ENCODE results near the gene PTPRF. TPM values are rescaled to one million over a fixed set of nuclear protein-coding genes. Genes with fewer than 3 reads are reported as not detected.
"Not testable (repeated sequence)": the region's sequence is repeated elsewhere in the genome, so short reads cannot be mapped to it uniquely, and the experiment has no call there.

PTPRF gene
- total RNA-seq, 1 donor, result under 0.01 TPM

- no peaks in the 10 kb centered on the region for H3K9me3 ChIP-seq (ENCODE audit: low read depth, low read length)
- H3K4me3 ChIP-seq (ENCODE audit: low read length), result no peak overlapping the region
- no peaks in the 10 kb centered on the region for H3K27me3 ChIP-seq (ENCODE audit: insufficient read depth, low read length)
- H3K4me1 ChIP-seq (ENCODE audit: insufficient read depth, low read length), result no peaks in the 10 kb centered on the region
These were observed 109.5 kb downstream of the PTPRF start for GRCh38 chr1:43639976-43640794.

- Histone ChIP-seq H3K9me3 (ENCODE audit: low read depth, low read length) (no peaks in the 10 kb centered on the region), H3K4me3 (ENCODE audit: low read length) (no peak overlapping the region), H3K27me3 (ENCODE audit: insufficient read depth, low read length) (no peaks in the 10 kb centered on the region), H3K4me1 (ENCODE audit: insufficient read depth, low read length) (peaks cover 13% of the 10 kb centered on the region)
These were observed 113.9 kb downstream of the PTPRF start for GRCh38 chr1:43644558-43644957.

GRCh38 chr1:43645461-43645860 lies 114.8 kb downstream of the PTPRF start:
- H3K4me1 ChIP-seq (ENCODE audit: insufficient read depth, low read length), result peaks cover 13% of the 10 kb centered on the region
- H3K27me3 ChIP-seq (ENCODE audit: insufficient read depth, low read length), result no peaks in the 10 kb centered on the region
- H3K9me3 ChIP-seq (ENCODE audit: low read depth, low read length), result no peaks in the 10 kb centered on the region
- H3K4me3 ChIP-seq (ENCODE audit: low read length), result no peak overlapping the region

- H3K27me3 ChIP-seq (ENCODE audit: insufficient read depth, low read length); H3K4me3 ChIP-seq (ENCODE audit: low read length): not testable (repeated sequence)
- peaks cover 32% of the 10 kb centered on the region for H3K4me1 ChIP-seq (ENCODE audit: insufficient read depth, low read length)
These were observed 116.6 kb downstream of the PTPRF start for GRCh38 chr1:43647331-43647730.

GRCh38 chr1:43648221-43648847 lies 117.7 kb downstream of the PTPRF start:
- Histone ChIP-seq H3K4me1 (ENCODE audit: insufficient read depth, low read length) (peaks cover 38% of the 10 kb centered on the region), H3K4me3 (ENCODE audit: low read length) (no peak overlapping the region), H3K27me3 (ENCODE audit: insufficient read depth, low read length) (no peaks in the 10 kb centered on the region), H3K9me3 (ENCODE audit: low read depth, low read length) (no peaks in the 10 kb centered on the region)

More at GRCh38 chr1:43647331-43647730, 116.6 kb downstream of the PTPRF start:
- H3K9me3 ChIP-seq (ENCODE audit: low read depth, low read length), result not testable (repeated sequence)

GRCh38 chr1:43648876-43649477 lies 118.3 kb downstream of the PTPRF start:
- no peaks in the 10 kb centered on the region for H3K27me3 ChIP-seq (ENCODE audit: insufficient read depth, low read length)
- peak overlapping the region; percentile 74 for H3K4me3 ChIP-seq (ENCODE audit: low read length)
- no peaks in the 10 kb centered on the region for H3K9me3 ChIP-seq (ENCODE audit: low read depth, low read length)
- H3K4me1 ChIP-seq (ENCODE audit: insufficient read depth, low read length), result peaks cover 44% of the 10 kb centered on the region

- peak overlapping the region; percentile 74 for H3K4me3 ChIP-seq (ENCODE audit: low read length)
- H3K4me1 ChIP-seq (ENCODE audit: insufficient read depth, low read length), result peaks cover 45% of the 10 kb centered on the region
- H3K27me3 ChIP-seq (ENCODE audit: insufficient read depth, low read length), result no peaks in the 10 kb centered on the region
- H3K9me3 ChIP-seq (ENCODE audit: low read depth, low read length), result no peaks in the 10 kb centered on the region
These were observed 119.8 kb downstream of the PTPRF start for GRCh38 chr1:43650310-43651085.

GRCh38 chr1:43651188-43651587 lies 120.5 kb downstream of the PTPRF start:
- peak overlapping the region; percentile 74 for H3K4me3 ChIP-seq (ENCODE audit: low read length)
- no peaks in the 10 kb centered on the region for H3K27me3 ChIP-seq (ENCODE audit: insufficient read depth, low read length)
- peaks cover 45% of the 10 kb centered on the region for H3K4me1 ChIP-seq (ENCODE audit: insufficient read depth, low read length)
- H3K9me3 ChIP-seq (ENCODE audit: low read depth, low read length), result no peaks in the 10 kb centered on the region

GRCh38 chr1:43651902-43652301 lies 121.2 kb downstream of the PTPRF start:
- Histone ChIP-seq H3K4me3 (ENCODE audit: low read length) (no peak overlapping the region), H3K9me3 (ENCODE audit: low read depth, low read length) (no peaks in the 10 kb centered on the region), H3K27me3 (ENCODE audit: insufficient read depth, low read length) (no peaks in the 10 kb centered on the region), H3K4me1 (ENCODE audit: insufficient read depth, low read length) (peaks cover 45% of the 10 kb centered on the region)

- no peaks in the 10 kb centered on the region for H3K27me3 ChIP-seq (ENCODE audit: insufficient read depth, low read length)
- peaks cover 43% of the 10 kb centered on the region for H3K4me1 ChIP-seq (ENCODE audit: insufficient read depth, low read length)
- H3K9me3 ChIP-seq (ENCODE audit: low read depth, low read length), result no peaks in the 10 kb centered on the region
- no peak overlapping the region for H3K4me3 ChIP-seq (ENCODE audit: low read length)
These were observed 122.7 kb downstream of the PTPRF start for GRCh38 chr1:43653339-43653738.

GRCh38 chr1:43653893-43654292 lies 123.2 kb downstream of the PTPRF start:
- Histone ChIP-seq H3K9me3 (ENCODE audit: low read depth, low read length) (no peaks in the 10 kb centered on the region), H3K27me3 (ENCODE audit: insufficient read depth, low read length) (no peaks in the 10 kb centered on the region), H3K4me1 (ENCODE audit: insufficient read depth, low read length) (peaks cover 38% of the 10 kb centered on the region), H3K4me3 (ENCODE audit: low read length) (no peak overlapping the region)

GRCh38 chr1:43655953-43656352 lies 125.3 kb downstream of the PTPRF start:
- H3K4me3 ChIP-seq (ENCODE audit: low read length), result no peak overlapping the region
- H3K4me1 ChIP-seq (ENCODE audit: insufficient read depth, low read length), result peaks cover 27% of the 10 kb centered on the region
- H3K27me3 ChIP-seq (ENCODE audit: insufficient read depth, low read length), result no peaks in the 10 kb centered on the region

GRCh38 chr1:43659212-43660166 lies 128.8 kb downstream of the PTPRF start:
- Histone ChIP-seq H3K27me3 (ENCODE audit: insufficient read depth, low read length) (no peaks in the 10 kb centered on the region), H3K9me3 (ENCODE audit: low read depth, low read length) (no peaks in the 10 kb centered on the region), H3K4me1 (ENCODE audit: insufficient read depth, low read length) (no peaks in the 10 kb centered on the region), H3K4me3 (ENCODE audit: low read length) (no peak overlapping the region)

More at GRCh38 chr1:43655953-43656352, 125.3 kb downstream of the PTPRF start:
- H3K9me3 ChIP-seq (ENCODE audit: low read depth, low read length), result no peaks in the 10 kb centered on the region

- no peaks in the 10 kb centered on the region for H3K9me3 ChIP-seq (ENCODE audit: low read depth, low read length)
- no peaks in the 10 kb centered on the region for H3K27me3 ChIP-seq (ENCODE audit: insufficient read depth, low read length)
- no peaks in the 10 kb centered on the region for H3K4me1 ChIP-seq (ENCODE audit: insufficient read depth, low read length)
- no peak overlapping the region for H3K4me3 ChIP-seq (ENCODE audit: low read length)
These were observed 129.7 kb downstream of the PTPRF start for GRCh38 chr1:43660355-43660754.
